ENCODE measurements around the gene TP63. TPM values are rescaled to one million over a fixed set of nuclear protein-coding genes. Genes with fewer than 3 reads are reported as not detected.
"Not testable (repeated sequence)": the region's sequence is repeated elsewhere in the genome, so short reads cannot be mapped to it uniquely, and the experiment has no call there.

The TP63 gene
- total and polyA plus RNA-seq, 5 experiments from 2014 or later = not detected

DNA sequence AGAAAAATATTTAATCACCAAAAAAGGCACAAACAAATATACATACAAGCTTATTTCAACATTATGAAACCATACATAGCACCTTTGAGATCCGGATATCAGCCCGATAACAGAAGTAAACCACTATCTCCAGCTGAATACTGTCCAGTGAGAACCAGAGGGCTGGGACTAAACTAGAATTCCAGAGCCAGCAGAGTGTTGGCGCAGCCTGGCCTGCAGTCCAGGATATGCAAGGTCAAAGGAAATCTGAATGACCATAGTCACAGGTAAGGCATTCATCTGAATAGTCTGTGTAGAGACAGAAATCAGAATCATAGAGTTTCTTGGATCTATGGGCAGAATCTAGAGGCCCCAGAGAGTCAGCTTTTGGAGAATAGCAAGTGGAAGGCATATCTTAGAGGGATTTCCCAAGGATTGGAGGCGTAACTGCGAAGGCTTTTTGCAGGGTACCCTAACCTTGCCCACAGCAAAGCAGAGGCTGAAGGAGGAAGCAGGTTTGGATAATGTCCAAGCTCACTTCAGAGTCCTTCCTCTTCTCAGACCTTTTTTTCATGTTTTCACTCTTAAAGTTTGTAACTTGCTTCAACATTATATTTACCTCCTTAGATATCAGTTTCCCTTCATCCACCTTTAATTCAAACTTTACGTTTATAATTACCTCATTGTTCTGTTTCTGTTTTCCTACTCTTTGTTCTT lies 32.5 kb upstream of the TP63 start:
- H3K4me3 Mint-ChIP-seq = no peak overlapping the region
- DNase-seq (no peak), ATAC-seq (no peak)
- H3K27me3 Mint-ChIP-seq = no peaks in the 10 kb centered on the region
- peaks cover 0 to 10% (median 6%) of the 10 kb centered on the region in 4 donors for H3K4me1 Mint-ChIP-seq
- POLR2A ChIA-PET = no interaction called here
- H3K27ac Mint-ChIP-seq = peak overlapping the region in 1 of 10 donors; percentile 38
- peaks cover 0 to 4% (median 0%) of the 10 kb centered on the region in 3 donors for H3K36me3 Mint-ChIP-seq
- peaks cover 0 to 2% (median 0%) of the 10 kb centered on the region in 9 donors for H3K9me3 Mint-ChIP-seq

- H3K36me3 Mint-ChIP-seq = peaks cover 0 to 13% (median 13%) of the 10 kb centered on the region in 3 donors
- peaks cover 0 to 10% (median 6%) of the 10 kb centered on the region in 4 donors for H3K4me1 Mint-ChIP-seq
- DNase-seq (no peak), ATAC-seq (no peak)
- no peaks in the 10 kb centered on the region for H3K27me3 Mint-ChIP-seq
- peaks cover 0 to 14% (median 8%) of the 10 kb centered on the region in 9 donors for H3K9me3 Mint-ChIP-seq
- POLR2A ChIA-PET = no interaction called here
- no peak overlapping the region for H3K4me3 Mint-ChIP-seq
- H3K27ac Mint-ChIP-seq = no peak overlapping the region
These were observed 28.7 kb upstream of the TP63 start for GRCh38 chr3:189602471-189602870.

DNA sequence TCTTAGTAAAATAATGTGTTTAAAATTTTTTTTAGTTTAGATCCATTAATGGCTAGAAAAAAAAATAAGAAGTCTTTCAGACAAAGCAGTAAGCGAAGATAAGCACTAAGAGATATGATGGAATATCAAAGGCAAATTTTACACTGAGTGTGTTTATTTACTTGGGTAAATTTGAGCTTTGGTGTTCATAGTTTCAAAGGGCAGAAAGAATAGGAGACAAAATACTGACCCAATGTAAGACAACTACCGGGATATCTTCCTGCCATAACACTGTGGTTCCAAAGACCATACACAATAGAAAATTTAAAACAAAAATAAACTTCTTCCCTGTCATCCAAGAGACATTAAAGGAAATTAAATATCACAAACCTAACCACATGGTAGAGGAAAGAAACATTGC lies 25.5 kb upstream of the TP63 start:
- DNase-seq (no peak), ATAC-seq (no peak)
- POLR2A ChIA-PET = no interaction called here
- no peak overlapping the region for H3K4me3 Mint-ChIP-seq
- peaks cover 0 to 13% (median 13%) of the 10 kb centered on the region in 3 donors for H3K36me3 Mint-ChIP-seq
- peaks cover 0 to 18% (median 9%) of the 10 kb centered on the region in 9 donors for H3K9me3 Mint-ChIP-seq
- H3K27ac Mint-ChIP-seq = no peak overlapping the region
- no peaks in the 10 kb centered on the region for H3K4me1 Mint-ChIP-seq
- no peaks in the 10 kb centered on the region for H3K27me3 Mint-ChIP-seq

- DNase-seq = no peak
- Mint-ChIP-seq H3K36me3 (peaks cover 0 to 13% (median 13%) of the 10 kb centered on the region in 3 donors), H3K9me3 (peaks cover 0 to 24% (median 11%) of the 10 kb centered on the region in 9 donors), H3K4me3 (no peak overlapping the region), H3K4me1 (no peaks in the 10 kb centered on the region), H3K27me3 (no peaks in the 10 kb centered on the region), H3K27ac (peak overlapping the region in 1 of 10 donors; percentile 31)
- POLR2A ChIA-PET = no interaction called here
- no peak for ATAC-seq
These were observed 24.4 kb upstream of the TP63 start for GRCh38 chr3:189606774-189607173.

DNA sequence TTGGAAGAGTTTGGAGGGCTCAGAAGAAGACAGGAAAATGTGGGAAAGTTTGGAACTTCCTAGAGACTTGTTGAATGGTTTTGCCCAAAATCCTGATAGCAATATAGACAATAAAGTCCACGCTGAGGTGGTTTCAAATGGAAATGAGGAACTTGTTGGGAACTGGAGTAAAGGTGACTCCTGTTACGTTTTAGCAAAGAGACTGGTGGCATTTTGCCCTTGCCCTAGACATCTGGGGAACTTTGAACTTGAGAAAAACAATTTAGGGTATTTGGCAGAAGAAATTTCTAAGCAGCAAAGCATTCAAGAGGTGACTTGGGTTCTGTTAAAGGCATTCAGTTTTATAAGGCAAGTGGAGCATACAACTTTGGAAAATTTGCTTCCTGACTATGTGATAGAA lies 18.5 kb upstream of the TP63 start:
- POLR2A ChIA-PET, H3K27ac Mint-ChIP-seq, DNase-seq, H3K36me3 Mint-ChIP-seq, H3K4me3 Mint-ChIP-seq, H3K4me1 Mint-ChIP-seq, H3K27me3 Mint-ChIP-seq, ATAC-seq: not testable (repeated sequence)
- H3K9me3 Mint-ChIP-seq = peaks cover 0 to 28% (median 6%) of the 10 kb centered on the region in 9 donors

GRCh38 chr3:189613122-189613521 lies 18.1 kb upstream of the TP63 start:
- peaks cover 0 to 3% (median 0%) of the 10 kb centered on the region in 4 donors for H3K4me1 Mint-ChIP-seq
- H3K9me3 Mint-ChIP-seq = peaks cover 0 to 28% (median 6%) of the 10 kb centered on the region in 9 donors
- peak overlapping the region in 1 of 10 donors; percentile 26 for H3K27ac Mint-ChIP-seq
- peaks cover 0 to 2% (median 0%) of the 10 kb centered on the region in 3 donors for H3K36me3 Mint-ChIP-seq
- ATAC-seq = no peak
- H3K27me3 Mint-ChIP-seq = no peaks in the 10 kb centered on the region
- no peak overlapping the region for H3K4me3 Mint-ChIP-seq
- DNase-seq = no peak
- POLR2A ChIA-PET = no interaction called here

DNA sequence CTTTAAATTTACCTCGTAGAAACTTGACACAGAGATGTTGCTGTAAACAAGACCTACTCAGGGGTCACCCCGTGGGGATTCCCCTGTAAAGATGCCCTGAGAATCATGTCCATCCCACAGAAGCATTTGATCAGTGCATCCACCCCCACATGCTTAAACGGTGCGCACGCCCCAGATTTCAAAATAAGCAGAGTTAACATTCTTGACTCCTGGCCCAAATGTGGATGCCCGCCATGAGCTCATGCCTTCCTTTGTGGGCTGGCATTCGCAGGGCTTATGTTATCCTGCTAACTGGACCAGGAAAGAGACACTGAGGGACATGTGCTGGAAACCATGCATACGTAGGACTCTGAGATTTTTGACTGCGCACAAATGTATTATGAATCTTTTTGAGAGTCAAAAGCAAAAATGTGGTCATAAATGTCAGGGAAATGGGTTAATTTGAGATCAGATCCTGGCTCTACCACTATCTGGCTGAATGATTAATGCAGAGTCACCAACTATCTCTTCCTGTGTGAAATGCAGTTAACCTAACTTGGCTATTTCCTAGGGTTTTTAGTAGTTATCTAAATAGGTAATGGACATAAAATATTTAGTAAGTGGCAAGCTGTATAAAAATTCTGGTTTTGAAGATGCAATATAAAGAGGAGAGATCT lies 9.1 kb upstream of the TP63 start:
- H3K36me3 Mint-ChIP-seq = no peaks in the 10 kb centered on the region
- H3K27ac Mint-ChIP-seq = no peak overlapping the region
- peaks cover 0 to 3% (median 0%) of the 10 kb centered on the region in 9 donors for H3K9me3 Mint-ChIP-seq
- POLR2A ChIA-PET = no interaction called here
- H3K27me3 Mint-ChIP-seq = no peaks in the 10 kb centered on the region
- no peak overlapping the region for H3K4me3 Mint-ChIP-seq
- H3K4me1 Mint-ChIP-seq = no peaks in the 10 kb centered on the region
- ATAC-seq (no peak), DNase-seq (no peak)

- no peak for ATAC-seq
- Mint-ChIP-seq H3K4me1 (no peaks in the 10 kb centered on the region), H3K27me3 (no peaks in the 10 kb centered on the region), H3K27ac (no peak overlapping the region), H3K9me3 (peaks cover 0 to 3% (median 0%) of the 10 kb centered on the region in 9 donors), H3K4me3 (no peak overlapping the region), H3K36me3 (no peaks in the 10 kb centered on the region)
- DNase-seq = no peak
- POLR2A ChIA-PET = no interaction called here
These were observed 8.6 kb upstream of the TP63 start for GRCh38 chr3:189622629-189623028.

- no peaks in the 10 kb centered on the region for H3K27me3 Mint-ChIP-seq
- peaks cover 0 to 3% (median 0%) of the 10 kb centered on the region in 9 donors for H3K9me3 Mint-ChIP-seq
- POLR2A ChIA-PET = no interaction called here
- H3K36me3 Mint-ChIP-seq = no peaks in the 10 kb centered on the region
- DNase-seq (no peak), ATAC-seq (no peak)
- H3K27ac Mint-ChIP-seq = no peak overlapping the region
- no peaks in the 10 kb centered on the region for H3K4me1 Mint-ChIP-seq
- no peak overlapping the region for H3K4me3 Mint-ChIP-seq
These were observed 7.1 kb upstream of the TP63 start for GRCh38 chr3:189624130-189624529.

DNA sequence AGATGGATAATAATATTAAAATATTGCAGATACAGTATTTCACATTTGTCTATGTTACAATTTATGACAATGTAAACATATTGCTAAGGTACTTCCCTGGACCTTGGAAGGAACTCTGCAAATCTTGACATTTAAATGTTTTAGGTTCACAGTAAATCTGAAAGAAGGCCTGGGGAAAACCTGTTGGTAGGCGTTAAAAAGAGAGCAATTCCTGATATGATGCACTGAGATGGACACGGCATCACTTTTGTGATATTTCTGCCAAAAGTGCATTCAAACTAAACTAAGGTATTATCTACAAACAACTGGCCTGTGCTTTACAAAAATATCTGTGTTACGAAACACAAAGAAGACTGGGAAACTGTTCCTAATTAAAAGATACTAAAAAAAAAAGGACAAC lies 6.1 kb upstream of the TP63 start:
- DNase-seq = no peak
- no peaks in the 10 kb centered on the region for H3K9me3 Mint-ChIP-seq
- H3K36me3 Mint-ChIP-seq = no peaks in the 10 kb centered on the region
- POLR2A ChIA-PET = interaction anchor here (0.6 kb wide), 1 partner anchor 121 kb away, joined by 7 read pairs; no protein-coding TSS in a partner anchor
- no peak overlapping the region for H3K27ac Mint-ChIP-seq
- no peak overlapping the region for H3K4me3 Mint-ChIP-seq
- H3K27me3 Mint-ChIP-seq = no peaks in the 10 kb centered on the region
- no peak for ATAC-seq
- peaks cover 0 to 1% (median under 1%) of the 10 kb centered on the region in 4 donors for H3K4me1 Mint-ChIP-seq

GRCh38 chr3:189625572-189625971 lies 5.6 kb upstream of the TP63 start:
- ATAC-seq = no peak
- Mint-ChIP-seq H3K27ac (no peak overlapping the region), H3K27me3 (no peaks in the 10 kb centered on the region), H3K36me3 (no peaks in the 10 kb centered on the region), H3K4me1 (peaks cover 0 to 6% (median 4%) of the 10 kb centered on the region in 4 donors), H3K9me3 (no peaks in the 10 kb centered on the region), H3K4me3 (no peak overlapping the region)
- POLR2A ChIA-PET = interaction anchor here (0.6 kb wide), 1 partner anchor 120 kb away, joined by 7 read pairs; no protein-coding TSS in a partner anchor
- DNase-seq = no peak

DNA sequence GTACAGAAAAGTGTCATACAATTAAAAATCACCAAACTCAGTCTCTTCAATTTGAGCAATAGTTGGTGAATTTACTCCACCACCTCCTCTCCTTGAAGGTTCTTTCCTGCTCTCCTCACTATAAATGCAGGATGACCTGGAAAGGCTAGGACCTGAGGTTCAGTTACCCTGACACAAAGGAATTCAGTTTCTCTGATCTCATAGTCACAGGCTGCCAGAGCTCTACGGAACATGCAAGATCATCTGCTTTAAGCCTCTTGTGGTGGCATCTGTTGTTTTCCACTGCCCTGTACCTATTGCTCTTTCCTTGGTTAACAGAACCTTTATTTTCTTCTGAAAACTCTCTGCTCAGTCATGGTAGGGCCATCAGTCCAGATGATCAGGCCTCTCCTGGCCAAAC lies 4.9 kb upstream of the TP63 start:
- DNase-seq (no peak), ATAC-seq (no peak)
- Mint-ChIP-seq H3K4me1 (peaks cover 3 to 12% (median 10%) of the 10 kb centered on the region in 4 donors), H3K4me3 (no peak overlapping the region), H3K9me3 (no peaks in the 10 kb centered on the region), H3K36me3 (no peaks in the 10 kb centered on the region), H3K27me3 (no peaks in the 10 kb centered on the region), H3K27ac (no peak overlapping the region)
- POLR2A ChIA-PET = no interaction called here

GRCh38 chr3:189629803-189630455 lies 1.3 kb upstream of the TP63 start:
- no peaks in the 10 kb centered on the region for H3K27me3 Mint-ChIP-seq
- no peak overlapping the region for H3K27ac Mint-ChIP-seq
- no peak for DNase-seq
- POLR2A ChIA-PET = no interaction called here
- no peak for ATAC-seq
- peaks cover 5 to 20% (median 16%) of the 10 kb centered on the region in 4 donors for H3K4me1 Mint-ChIP-seq
- H3K36me3 Mint-ChIP-seq = no peaks in the 10 kb centered on the region
- H3K9me3 Mint-ChIP-seq = no peaks in the 10 kb centered on the region
- peak overlapping the region in 1 of 10 donors; percentile 8 for H3K4me3 Mint-ChIP-seq

Measured in naive thymus-derived CD8-positive, alpha-beta T cell (primary cell).